H54 (cell line): ENCODE data around the gene SLC12A7.
"Not testable (repeated sequence)": the region's sequence is repeated elsewhere in the genome, so short reads cannot be mapped to it uniquely, and the experiment has no call there.

Source experiments
- DNase-seq: peaks from one replicate; pipeline ENCODE4 v3.0.0; 2011; ENCODE audit warnings: low spot score, mixed read lengths; ENCODE audit not compliant: insufficient read length
- FAIRE-seq: peaks from 3 replicates; lab custom pipeline; 2011; peaks lifted over from hg19 to GRCh38; lab: Jason Lieb, UNC
- POLR2A ChIP-seq: IDR thresholded peaks from 2 replicates; pipeline ENCODE4 v1.6.1; 2011; ENCODE audit warnings: low read depth, mild to moderate bottlenecking, low read length

Gene SLC12A7

DNA sequence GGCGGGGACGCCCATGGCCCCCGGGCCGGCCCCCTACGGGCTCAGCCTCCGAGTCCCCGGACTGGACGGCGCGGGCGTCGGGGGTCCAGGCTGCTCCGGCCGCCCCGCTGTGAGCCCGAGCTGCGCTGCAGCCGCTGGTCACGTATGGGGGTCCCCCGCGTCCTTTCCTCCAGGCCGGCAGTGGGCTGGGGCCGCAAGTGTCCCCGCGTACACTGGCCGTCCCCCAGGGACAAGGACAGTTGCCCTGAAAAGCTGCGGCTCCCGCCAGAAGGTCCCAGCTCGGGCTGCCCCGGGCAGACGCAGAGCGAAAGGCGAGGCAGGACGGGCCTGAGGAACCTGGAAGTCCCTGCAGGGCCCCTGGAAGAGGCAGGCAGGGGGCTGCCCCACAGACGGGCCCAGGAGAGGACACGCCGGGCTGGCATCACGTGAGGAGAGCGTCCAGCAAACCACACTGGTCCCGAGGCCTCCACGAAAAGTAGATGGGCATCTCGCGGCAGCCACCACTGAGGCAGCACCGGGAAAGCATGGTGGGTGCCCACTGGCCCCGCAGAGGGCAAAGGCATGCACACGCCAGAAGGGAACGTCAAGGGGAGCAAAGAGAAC is 106.5 kb downstream of the SLC12A7 start:
- DNase-seq, result no peak
- FAIRE-seq, result no peak
- no peak for TF ChIP-seq POLR2A

- no peak for DNase-seq
- no peak for TF ChIP-seq POLR2A
- FAIRE-seq, result no peak
Measured at GRCh38 chr5:1004461-1005248, 107.2 kb downstream of the SLC12A7 start.

GRCh38 chr5:1003296-1003937 is 108.4 kb downstream of the SLC12A7 start:
- no peak for DNase-seq
- no peak for FAIRE-seq
- TF ChIP-seq POLR2A, result no peak

- FAIRE-seq (no peak), DNase-seq (no peak)
- TF ChIP-seq POLR2A, result no peak
Measured at GRCh38 chr5:1002836-1003235, 109.0 kb downstream of the SLC12A7 start.

- DNase-seq (no peak), FAIRE-seq (no peak)
- TF ChIP-seq POLR2A, result no peak
Measured at GRCh38 chr5:1002271-1002546, 109.7 kb downstream of the SLC12A7 start.

GRCh38 chr5:1001406-1002270 is 110.2 kb downstream of the SLC12A7 start:
- DNase-seq (no peak), FAIRE-seq (no peak)
- TF ChIP-seq POLR2A, result no peak

GRCh38 chr5:1000831-1001230 is 111.0 kb downstream of the SLC12A7 start:
- FAIRE-seq, DNase-seq: not testable (repeated sequence)
